GM12878 (cell line): ENCODE results near the gene PATJ. TPM values are rescaled to one million over a fixed set of nuclear protein-coding genes. Genes with fewer than 3 reads are reported as not detected.

Experiments
- ATAC-seq: fragments of 200-7000 bp; cut with Tn5 transposase; 3 replicates; pipeline ENCODE4 v1.9.1; 2020; ENCODE audit warnings: mild to moderate bottlenecking, moderate library complexity
- BruUV-seq: library from RNA; stranded (reverse); fragments of 400-500 nt; replicated peaks from 2 replicates; lab custom pipeline; 2021; lab: Mats Ljungman, UMichigan
- CTCF ChIA-PET: fragments of 300-600 bp; sonication (Branson Sonifier 250); formaldehyde crosslinking; extraction: SDS; loops from one replicate; lab custom pipeline; 2021; ENCODE audit warnings: inconsistent platforms; lab: Yijun Ruan, JAX
- POLR2A ChIA-PET: fragments of 350-600 bp; formaldehyde crosslinking; extraction: SDS; loops from one replicate; lab custom pipeline; 2021; ENCODE audit warnings: inconsistent platforms; lab: Charles Lee
- RAD21 ChIA-PET: fragments of 300-600 bp; sonication (Branson Sonifier 250); formaldehyde crosslinking; loops from one replicate; lab custom pipeline; 2023; ENCODE audit warnings: antibody characterized with exemption; ENCODE audit not compliant: unreplicated experiment; lab: Charles Lee
- SMC1A ChIA-PET: fragments of 300-600 bp; sonication (Branson Sonifier 250); formaldehyde crosslinking; loops from one replicate; lab custom pipeline; 2023; ENCODE audit not compliant: unreplicated experiment, uncharacterized antibody; lab: Charles Lee
- DNase-seq: peaks from one replicate; pipeline ENCODE4 v3.0.0-alpha.2; 2011; ENCODE audit warnings: low read depth, low spot score
- FAIRE-seq: peaks from 3 replicates; lab custom pipeline; 2011; peaks lifted over from hg19 to GRCh38; lab: Jason Lieb, UNC
- H2AFZ ChIP-seq: 2 replicates; pipeline ENCODE4 v1.6.0; 2011; ENCODE audit warnings: low read depth, low read length, control low read depth; ENCODE audit not compliant: control insufficient read depth
- H3K27ac ChIP-seq: 2 replicates; pipeline ENCODE4 v1.5.1; 2011; ENCODE audit warnings: control low read depth; ENCODE audit not compliant: control insufficient read depth, insufficient read depth
- H3K27me3 ChIP-seq, 2 experiments: replicated peaks in 1 of 2; 2 replicates each; pipeline versions ENCODE4 v1.6.0 to v1.6.1; 2011; ENCODE audit warnings: low read length in 1 of 2; ENCODE audit not compliant: control insufficient read depth in 2 of 2, insufficient read depth in 2 of 2
- H3K36me3 ChIP-seq, 2 experiments: 2 replicates each; pipeline ENCODE4 v1.5.1; 2011; ENCODE audit warnings: low read length in 1 of 2; ENCODE audit not compliant: control insufficient read depth in 2 of 2, insufficient read depth in 2 of 2
- H3K4me1 ChIP-seq: 2 replicates; pipeline ENCODE4 v1.6.1; 2011; ENCODE audit warnings: mild to moderate bottlenecking, low read length, moderate library complexity, mixed read lengths; ENCODE audit not compliant: control insufficient read depth, insufficient read depth
- H3K4me2 ChIP-seq: 2 replicates; pipeline ENCODE4 v1.6.0; 2011; ENCODE audit warnings: control low read depth; ENCODE audit not compliant: control insufficient read depth, insufficient read depth
- H3K4me3 ChIP-seq: fragments of 200-600 bp; sonication (generic); 2 replicates; pipeline ENCODE4 v1.5.1; 2016
- H3K79me2 ChIP-seq: 2 replicates; pipeline ENCODE4 v1.6.0; 2011; ENCODE audit warnings: low read length; ENCODE audit not compliant: control insufficient read depth, insufficient read depth
- H3K9ac ChIP-seq: 2 replicates; pipeline ENCODE4 v1.8.0; 2011; ENCODE audit warnings: low read length, control low read depth, mixed read lengths; ENCODE audit not compliant: control insufficient read depth, insufficient read depth
- H3K9me3 ChIP-seq: replicated peaks from 3 replicates; pipeline ENCODE4 v1.5.1; 2011; ENCODE audit warnings: mild to moderate bottlenecking, low read length; ENCODE audit not compliant: control insufficient read depth, insufficient read depth
- H4K20me1 ChIP-seq: 2 replicates; pipeline ENCODE4 v1.6.0; 2011; ENCODE audit not compliant: control insufficient read depth, insufficient read depth
- CHD1 ChIP-seq: IDR thresholded peaks from 2 replicates; pipeline ENCODE4 v1.6.1; 2012; ENCODE audit warnings: low read depth, low read length, improper control_type of control experiment
- IKZF1 ChIP-seq: fragments of 450-650 bp; conservative IDR thresholded peaks from 2 replicates; pipeline ENCODE4 v1.6.1; 2017; ENCODE audit warnings: antibody characterized with exemption, mild to moderate bottlenecking
- NR2C1 ChIP-seq: fragments of 450-650 bp; IDR thresholded peaks from 2 replicates; pipeline ENCODE4 v1.6.1; 2017; ENCODE audit warnings: antibody characterized with exemption, mild to moderate bottlenecking, moderate library complexity
- POU2F2 ChIP-seq: IDR thresholded peaks from 3 replicates; pipeline ENCODE4 v1.6.1; 2011; ENCODE audit warnings: low read depth, mild to moderate bottlenecking, low read length, borderline replicate concordance
- WGBS: methylation state at CpG from one replicate; pipeline ENCODE4 v1.1.6; 2016; ENCODE audit warnings: low lambda C conversion rate; ENCODE audit not compliant: insufficient replicate concordance, insufficient coverage; ENCODE audit errors: missing lambda C conversion rate; 5-methylcytosine and 5-hydroxymethylcytosine counted together
- in situ Hi-C: fragments of 300-500 bp; cut with MboI; formaldehyde crosslinking; loops from 9 replicates; pipeline ENCODE4 v1.14.3; 2018; ENCODE audit warnings: mixed read lengths
- intact Hi-C: fragments of 100-400 bp; cut with micrococcal nuclease; formaldehyde crosslinking; loops from one replicate; pipeline ENCODE4 v1.14.2; 2022; ENCODE audit not compliant: unreplicated experiment
- polyA plus RNA-seq, 11 experiments: library from polyadenylated mRNA; depleted of rRNA in 4 of 11; unstranded in 6 of 11; stranded (reverse) in 5 of 11; fragments of >200 nt; fragmentation: Nextera tagmentation in 4 of 11; fragmentation: Illumina TruSeq in 1 of 11; extraction: Ambion mirVana in 4 of 11; extraction: Trizol in 1 of 11; gene quantifications; 1 replicate in 1 of 11; 2 replicates in 10 of 11; pipeline versions ENCODE4 v1.2.1 to v1.2.3, GENCODE V29; 2011 to 2016; ENCODE audit warnings: inconsistent platforms in 2 of 11, missing spikeins in 2 of 11, low read depth in 1 of 11
- total RNA-seq, 4 experiments: library from RNA; depleted of rRNA in 3 of 4; stranded (reverse); fragments of >200 nt in 3 of 4; fragmentation: Illumina TruSeq in 1 of 4; extraction: Trizol in 1 of 4; gene quantifications; 2 replicates each; pipeline versions ENCODE4 v1.2.1 to v1.2.3, GENCODE V29; 2013 to 2021
- TF ChIP-seq, protein P1 (sequence below): fragments of 450-650 bp; IDR thresholded peaks from 2 replicates; pipeline ENCODE4 v1.6.1; 2017; ENCODE audit warnings: mild to moderate bottlenecking, low read depth, inconsistent platforms; ENCODE audit not compliant: poor library complexity, severe bottlenecking
- TF ChIP-seq, protein P2 (sequence below): fragments of 450-650 bp; IDR thresholded peaks from 2 replicates; pipeline ENCODE4 v1.6.1; 2014; ENCODE audit warnings: mild to moderate bottlenecking

Gene PATJ
- total and polyA plus RNA-seq, 10 of the 15 experiments (the other 5 are each of a cell fraction or from before 2014, with no cell fraction given), result 2.8 to 13.9 (median 6.9) TPM

- TF ChIP-seq, protein P1, sequence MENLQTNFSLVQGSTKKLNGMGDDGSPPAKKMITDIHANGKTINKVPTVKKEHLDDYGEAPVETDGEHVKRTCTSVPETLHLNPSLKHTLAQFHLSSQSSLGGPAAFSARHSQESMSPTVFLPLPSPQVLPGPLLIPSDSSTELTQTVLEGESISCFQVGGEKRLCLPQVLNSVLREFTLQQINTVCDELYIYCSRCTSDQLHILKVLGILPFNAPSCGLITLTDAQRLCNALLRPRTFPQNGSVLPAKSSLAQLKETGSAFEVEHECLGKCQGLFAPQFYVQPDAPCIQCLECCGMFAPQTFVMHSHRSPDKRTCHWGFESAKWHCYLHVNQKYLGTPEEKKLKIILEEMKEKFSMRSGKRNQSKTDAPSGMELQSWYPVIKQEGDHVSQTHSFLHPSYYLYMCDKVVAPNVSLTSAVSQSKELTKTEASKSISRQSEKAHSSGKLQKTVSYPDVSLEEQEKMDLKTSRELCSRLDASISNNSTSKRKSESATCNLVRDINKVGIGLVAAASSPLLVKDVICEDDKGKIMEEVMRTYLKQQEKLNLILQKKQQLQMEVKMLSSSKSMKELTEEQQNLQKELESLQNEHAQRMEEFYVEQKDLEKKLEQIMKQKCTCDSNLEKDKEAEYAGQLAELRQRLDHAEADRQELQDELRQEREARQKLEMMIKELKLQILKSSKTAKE, result no peak
- TF ChIP-seq, protein P2, sequence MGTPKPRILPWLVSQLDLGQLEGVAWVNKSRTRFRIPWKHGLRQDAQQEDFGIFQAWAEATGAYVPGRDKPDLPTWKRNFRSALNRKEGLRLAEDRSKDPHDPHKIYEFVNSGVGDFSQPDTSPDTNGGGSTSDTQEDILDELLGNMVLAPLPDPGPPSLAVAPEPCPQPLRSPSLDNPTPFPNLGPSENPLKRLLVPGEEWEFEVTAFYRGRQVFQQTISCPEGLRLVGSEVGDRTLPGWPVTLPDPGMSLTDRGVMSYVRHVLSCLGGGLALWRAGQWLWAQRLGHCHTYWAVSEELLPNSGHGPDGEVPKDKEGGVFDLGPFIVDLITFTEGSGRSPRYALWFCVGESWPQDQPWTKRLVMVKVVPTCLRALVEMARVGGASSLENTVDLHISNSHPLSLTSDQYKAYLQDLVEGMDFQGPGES, result no peak
- TF ChIP-seq IKZF1, result no peak
- no peak for TF ChIP-seq CHD1
Observed at GRCh38 chr1:62062087-62062486, 319.8 kb downstream of the PATJ start (continued).

DNA sequence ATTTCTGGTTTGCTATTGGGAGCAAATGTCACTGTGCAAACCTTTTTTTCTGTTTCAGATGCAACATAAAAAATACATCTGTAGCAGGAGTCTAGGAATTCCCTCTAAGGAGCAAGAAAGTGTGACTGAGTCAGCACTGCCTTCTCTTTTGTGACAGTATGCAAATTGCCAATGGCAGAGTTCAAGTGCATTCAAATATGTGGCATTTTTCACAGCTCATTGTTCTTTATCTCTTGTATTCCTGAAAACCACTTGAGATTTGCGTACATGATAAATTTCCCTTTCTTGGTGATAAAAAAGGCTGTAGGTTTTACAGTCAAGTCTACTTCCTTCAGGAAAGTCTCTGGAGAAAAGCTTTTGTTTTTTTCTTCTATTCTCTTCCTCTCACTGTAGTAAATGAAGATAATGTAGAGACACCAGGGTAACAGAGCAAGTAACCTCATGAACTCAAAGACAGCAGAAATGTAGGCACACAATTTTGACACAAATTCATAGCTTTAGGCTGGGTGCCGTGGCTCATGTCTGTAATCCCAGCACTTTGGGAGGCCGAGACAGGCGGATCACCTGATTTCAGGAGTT, 322.6 kb downstream of the PATJ start:
- no TSS peak for BruUV-seq
- no peak overlapping the region for H3K9ac ChIP-seq
- TF ChIP-seq NR2C1 (no peak), POU2F2 (0 out of 3 replicates have a peak, but pooled peaks have one; percentile 27), CHD1 (no peak)
- WGBS, result 60% methylated on average over 4 of the region's 4 CpGs
- H3K27ac ChIP-seq, result no peak overlapping the region
- H3K36me3 ChIP-seq, result no peaks in the 10 kb centered on the region
- CTCF ChIA-PET, result interaction anchor here (2.2 kb wide), 1 partner anchor 18 kb away, joined by 6 read pairs; no protein-coding TSS in a partner anchor
- intact Hi-C loops (no loop called here), in situ Hi-C loops (no loop called here)
- RAD21 ChIA-PET, result no interaction called here
- DNase-seq (no peak), ATAC-seq (no peak), FAIRE-seq (no peak)
- SMC1A ChIA-PET, result interaction anchor here (1.3 kb wide), 1 partner anchor 9 kb away, joined by 4 read pairs; no protein-coding TSS in a partner anchor
- no peak overlapping the region for H2AFZ ChIP-seq
- H3K4me1 ChIP-seq, result no peaks in the 10 kb centered on the region
- POLR2A ChIA-PET, result no interaction called here
- no peaks in the 10 kb centered on the region for H4K20me1 ChIP-seq
- H3K79me2 ChIP-seq, result no peaks in the 10 kb centered on the region
- H3K27me3 ChIP-seq, result no peaks in the 10 kb centered on the region
- peaks cover 2% of the 10 kb centered on the region; the same call in 1 of the 3 replicates for H3K9me3 ChIP-seq
- no peak overlapping the region for H3K4me3 ChIP-seq
- H3K4me2 ChIP-seq, result no peak overlapping the region
